Kidney epithelial cell (primary cell): ENCODE data around the gene TMPRSS12. TPM values are rescaled to one million over a fixed set of nuclear protein-coding genes. Genes with fewer than 3 reads are reported as not detected.

Experiments
- DNase-seq: peaks from one replicate; pipeline ENCODE4 v3.0.0-alpha.2; 2010; ENCODE audit warnings: low read depth
- H3K27me3 ChIP-seq: 2 replicates; pipeline ENCODE4 v1.6.0; 2011; ENCODE audit warnings: low read length; ENCODE audit not compliant: control insufficient read depth, insufficient read depth
- H3K36me3 ChIP-seq: 2 replicates; pipeline ENCODE4 v1.5.1; 2011; ENCODE audit warnings: low read length; ENCODE audit not compliant: control insufficient read depth, insufficient read depth
- H3K4me3 ChIP-seq: 2 replicates; pipeline ENCODE4 v1.5.1; 2011; ENCODE audit warnings: low read depth, mild to moderate bottlenecking, control low read depth, low read length
- total RNA-seq: library from RNA; depleted of rRNA; stranded (reverse); fragments of >200 nt; gene quantifications from 2 replicates; pipeline ENCODE4 v1.2.3, GENCODE V29; 2015
- TF ChIP-seq, protein P1 (sequence below): IDR thresholded peaks from 2 replicates; pipeline ENCODE4 v1.5.1; 2011; ENCODE audit warnings: mild to moderate bottlenecking, moderate library complexity, low read length, control low read depth, inconsistent platforms; ENCODE audit not compliant: insufficient read depth, poor library complexity, severe bottlenecking

TMPRSS12 gene
- total RNA-seq, 1 donor from 2014 or later: not detected

DNA sequence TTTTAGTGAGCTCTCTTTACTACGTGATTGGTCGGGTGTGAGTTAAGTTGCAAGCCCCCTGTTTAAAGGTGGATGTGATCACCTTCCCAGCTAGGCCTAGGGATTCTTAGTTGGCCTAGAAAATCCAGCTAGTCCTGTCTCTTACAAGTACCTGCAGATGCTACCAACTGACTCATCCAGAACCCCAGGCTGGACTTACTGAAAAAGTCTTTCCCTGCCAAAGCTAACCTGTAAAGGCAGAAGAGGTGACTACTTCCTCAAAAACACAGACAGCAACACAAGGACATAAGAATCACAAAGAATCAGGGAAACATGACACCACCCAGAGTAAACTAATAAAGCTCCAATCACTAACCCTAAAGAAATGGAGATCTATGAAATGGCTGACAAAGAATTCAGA is 70.5 kb downstream of the TMPRSS12 start:
- H3K4me3 ChIP-seq: no peak overlapping the region
- no peaks in the 10 kb centered on the region for H3K36me3 ChIP-seq
- DNase-seq: no peak
- TF ChIP-seq, protein P1, sequence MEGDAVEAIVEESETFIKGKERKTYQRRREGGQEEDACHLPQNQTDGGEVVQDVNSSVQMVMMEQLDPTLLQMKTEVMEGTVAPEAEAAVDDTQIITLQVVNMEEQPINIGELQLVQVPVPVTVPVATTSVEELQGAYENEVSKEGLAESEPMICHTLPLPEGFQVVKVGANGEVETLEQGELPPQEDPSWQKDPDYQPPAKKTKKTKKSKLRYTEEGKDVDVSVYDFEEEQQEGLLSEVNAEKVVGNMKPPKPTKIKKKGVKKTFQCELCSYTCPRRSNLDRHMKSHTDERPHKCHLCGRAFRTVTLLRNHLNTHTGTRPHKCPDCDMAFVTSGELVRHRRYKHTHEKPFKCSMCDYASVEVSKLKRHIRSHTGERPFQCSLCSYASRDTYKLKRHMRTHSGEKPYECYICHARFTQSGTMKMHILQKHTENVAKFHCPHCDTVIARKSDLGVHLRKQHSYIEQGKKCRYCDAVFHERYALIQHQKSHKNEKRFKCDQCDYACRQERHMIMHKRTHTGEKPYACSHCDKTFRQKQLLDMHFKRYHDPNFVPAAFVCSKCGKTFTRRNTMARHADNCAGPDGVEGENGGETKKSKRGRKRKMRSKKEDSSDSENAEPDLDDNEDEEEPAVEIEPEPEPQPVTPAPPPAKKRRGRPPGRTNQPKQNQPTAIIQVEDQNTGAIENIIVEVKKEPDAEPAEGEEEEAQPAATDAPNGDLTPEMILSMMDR: no peak
- H3K27me3 ChIP-seq: no peaks in the 10 kb centered on the region

DNA sequence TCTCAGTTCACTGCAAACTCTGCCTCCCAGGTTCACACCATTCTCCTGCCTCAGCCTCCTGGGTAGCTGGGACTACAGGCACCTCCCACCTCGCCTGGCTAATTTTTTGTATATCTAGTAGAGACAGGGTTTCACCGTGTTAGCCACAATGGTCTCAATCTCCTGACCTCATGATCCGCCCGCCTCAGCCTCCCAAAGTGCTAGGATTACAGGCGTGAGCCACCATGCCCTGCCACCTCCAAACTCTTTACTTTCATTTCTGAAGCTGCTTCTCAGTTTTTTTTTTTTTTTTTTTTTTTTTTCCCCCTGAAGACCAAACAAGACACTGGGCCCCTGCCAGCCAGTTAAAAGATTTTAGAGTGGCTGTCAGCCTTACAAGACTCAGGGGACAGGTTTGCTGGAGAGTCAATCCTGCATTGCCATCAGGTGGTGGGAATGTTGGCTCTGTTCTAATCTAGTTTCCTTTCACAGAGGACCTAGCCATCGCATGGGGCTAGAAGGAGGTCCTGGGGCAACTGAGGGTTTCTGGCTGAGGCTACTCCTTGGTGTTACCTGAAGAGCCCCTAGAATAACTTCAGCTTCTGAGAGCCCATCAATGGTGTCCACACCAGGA is 72.3 kb downstream of the TMPRSS12 start:
- no peak for DNase-seq
- Histone ChIP-seq H3K27me3 (no peaks in the 10 kb centered on the region), H3K4me3 (no peak overlapping the region), H3K36me3 (no peaks in the 10 kb centered on the region)
- TF ChIP-seq, protein P1: no peak

DNA sequence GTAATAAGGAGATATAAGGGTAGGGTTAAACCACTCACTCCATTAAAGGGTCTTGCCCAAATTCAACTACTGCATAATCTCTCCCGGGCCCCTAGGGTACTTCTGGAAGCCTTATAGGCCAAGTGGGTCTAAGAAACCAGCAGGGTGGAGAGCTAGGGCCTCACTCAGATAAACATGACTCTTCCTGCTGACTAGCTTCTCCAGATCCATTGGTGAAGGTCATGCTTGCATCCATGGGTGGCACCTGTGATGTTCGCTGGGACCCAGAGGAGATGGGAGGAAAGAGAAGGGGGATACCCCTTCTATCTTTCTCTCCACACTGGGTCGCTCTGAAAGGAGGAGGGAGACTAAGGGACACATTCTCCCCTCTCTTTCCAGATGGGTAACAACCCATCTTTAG is 73.6 kb downstream of the TMPRSS12 start:
- H3K27me3 ChIP-seq: no peaks in the 10 kb centered on the region
- no peak for DNase-seq
- no peaks in the 10 kb centered on the region for H3K36me3 ChIP-seq
- H3K4me3 ChIP-seq: no peak overlapping the region
- TF ChIP-seq, protein P1: no peak

DNA sequence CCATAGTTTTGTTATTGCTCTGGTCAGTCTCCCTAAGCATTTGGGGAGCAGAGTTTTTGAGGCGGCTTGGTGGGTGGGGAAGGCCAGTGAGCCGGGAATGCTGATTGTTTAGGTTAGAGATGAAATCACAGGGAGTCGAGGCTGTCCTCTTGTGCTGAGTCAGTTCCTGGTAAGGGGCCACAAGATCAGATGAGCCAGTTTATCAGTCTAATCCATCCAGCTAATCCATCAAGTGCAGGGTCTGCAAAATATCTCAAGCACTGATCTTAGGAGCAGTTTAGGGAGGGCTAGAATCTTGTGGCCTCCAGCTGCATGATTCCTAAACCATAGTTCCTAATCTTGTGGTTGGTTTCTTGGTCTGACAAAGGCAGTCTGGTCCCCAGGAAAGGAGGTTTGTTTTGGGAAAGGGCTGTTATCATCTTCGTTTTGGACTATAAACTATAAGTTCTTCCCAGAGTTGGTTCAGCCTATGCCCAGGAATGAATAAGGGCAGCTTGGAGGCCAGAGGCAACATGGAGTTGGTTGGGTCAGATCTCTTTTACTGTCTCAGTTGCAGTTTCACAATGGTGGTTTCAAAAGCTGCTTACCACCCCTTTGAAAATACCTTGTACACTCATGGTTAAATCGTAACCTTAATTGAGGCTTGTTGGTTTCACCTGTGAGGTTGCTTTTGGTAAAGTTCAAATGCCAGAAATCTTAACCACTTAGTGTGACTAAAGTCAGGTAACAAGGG is 76.0 kb downstream of the TMPRSS12 start:
- Histone ChIP-seq H3K36me3 (no peaks in the 10 kb centered on the region), H3K4me3 (no peak overlapping the region), H3K27me3 (no peaks in the 10 kb centered on the region)
- no peak for DNase-seq
- TF ChIP-seq, protein P1: no peak

DNA sequence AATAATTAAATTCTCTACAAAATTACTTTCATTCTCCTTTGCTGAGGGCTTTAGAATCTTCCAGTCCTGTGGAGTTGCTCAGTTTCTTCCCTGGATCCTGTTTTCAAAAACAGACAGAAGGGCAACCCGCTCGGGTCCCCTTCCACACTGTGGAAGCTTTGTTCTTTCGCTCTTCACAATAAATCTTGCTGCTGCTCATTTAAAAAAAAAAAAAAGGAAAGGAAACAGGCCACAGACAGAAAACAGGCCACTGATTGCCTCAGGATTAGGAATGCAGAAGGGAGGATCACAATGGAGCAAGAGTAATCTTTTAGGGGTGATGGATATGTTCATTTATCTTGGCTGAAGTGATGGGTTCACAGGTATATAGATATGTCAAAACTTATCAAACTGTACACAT is 80.1 kb downstream of the TMPRSS12 start:
- no peaks in the 10 kb centered on the region for H3K36me3 ChIP-seq
- H3K4me3 ChIP-seq: no peak overlapping the region
- no peak for DNase-seq
- TF ChIP-seq, protein P1: no peak
- no peaks in the 10 kb centered on the region for H3K27me3 ChIP-seq
